HCT116 (cell line): ENCODE results near the gene HPS5.

Experiments
- EGR1 ChIP-seq: IDR thresholded peaks from 2 replicates; pipeline ENCODE4 v1.6.1; 2012; ENCODE audit warnings: low read depth
- EZH2phosphoT487 ChIP-seq: fragments of 200-600 bp; IDR thresholded peaks from 2 replicates; pipeline ENCODE4 v1.6.1; 2018; ENCODE audit warnings: antibody characterized with exemption, borderline replicate concordance
- JUND ChIP-seq: IDR thresholded peaks from 2 replicates; pipeline ENCODE4 v1.6.1; 2012
- POLR2A ChIP-seq: IDR thresholded peaks from 2 replicates; pipeline ENCODE4 v1.7.0; 2011; ENCODE audit warnings: borderline replicate concordance; ENCODE audit not compliant: insufficient read depth, insufficient read length; ENCODE audit errors: extremely low read depth
- POLR2AphosphoS5 ChIP-seq: IDR thresholded peaks from 2 replicates; pipeline ENCODE4 v1.6.1; 2011; ENCODE audit warnings: mild to moderate bottlenecking, low read depth, low read length, moderate library complexity
- SIN3A ChIP-seq: IDR thresholded peaks from 2 replicates; pipeline ENCODE4 v1.6.1; 2012; ENCODE audit warnings: low read depth
- SRF ChIP-seq: IDR thresholded peaks from 2 replicates; pipeline ENCODE4 v1.6.1; 2012; ENCODE audit warnings: low read depth
- TCF7L2 ChIP-seq: IDR thresholded peaks from 2 replicates; pipeline ENCODE4 v1.7.0; 2011; ENCODE audit warnings: borderline replicate concordance, inconsistent platforms; ENCODE audit not compliant: insufficient read depth, insufficient read length; ENCODE audit errors: extremely low read depth
- TF ChIP-seq, protein P1 (sequence below), 3 experiments: fragments of 200-600 bp in 1 of 3; sonication (generic) in 1 of 3; IDR thresholded peaks in 2 of 3; conservative IDR thresholded peaks in 1 of 3; 2 replicates each; pipeline ENCODE4 v1.5.1; 2012 to 2017; ENCODE audit warnings: low read depth in 2 of 3, low read length in 2 of 3, antibody characterized with exemption in 1 of 3, borderline replicate concordance in 1 of 3, control low read depth in 1 of 3, mild to moderate bottlenecking in 1 of 3, mixed read lengths in 1 of 3, mixed run types in 1 of 3, moderate library complexity in 1 of 3; ENCODE audit not compliant: insufficient read depth in 1 of 3

DNA sequence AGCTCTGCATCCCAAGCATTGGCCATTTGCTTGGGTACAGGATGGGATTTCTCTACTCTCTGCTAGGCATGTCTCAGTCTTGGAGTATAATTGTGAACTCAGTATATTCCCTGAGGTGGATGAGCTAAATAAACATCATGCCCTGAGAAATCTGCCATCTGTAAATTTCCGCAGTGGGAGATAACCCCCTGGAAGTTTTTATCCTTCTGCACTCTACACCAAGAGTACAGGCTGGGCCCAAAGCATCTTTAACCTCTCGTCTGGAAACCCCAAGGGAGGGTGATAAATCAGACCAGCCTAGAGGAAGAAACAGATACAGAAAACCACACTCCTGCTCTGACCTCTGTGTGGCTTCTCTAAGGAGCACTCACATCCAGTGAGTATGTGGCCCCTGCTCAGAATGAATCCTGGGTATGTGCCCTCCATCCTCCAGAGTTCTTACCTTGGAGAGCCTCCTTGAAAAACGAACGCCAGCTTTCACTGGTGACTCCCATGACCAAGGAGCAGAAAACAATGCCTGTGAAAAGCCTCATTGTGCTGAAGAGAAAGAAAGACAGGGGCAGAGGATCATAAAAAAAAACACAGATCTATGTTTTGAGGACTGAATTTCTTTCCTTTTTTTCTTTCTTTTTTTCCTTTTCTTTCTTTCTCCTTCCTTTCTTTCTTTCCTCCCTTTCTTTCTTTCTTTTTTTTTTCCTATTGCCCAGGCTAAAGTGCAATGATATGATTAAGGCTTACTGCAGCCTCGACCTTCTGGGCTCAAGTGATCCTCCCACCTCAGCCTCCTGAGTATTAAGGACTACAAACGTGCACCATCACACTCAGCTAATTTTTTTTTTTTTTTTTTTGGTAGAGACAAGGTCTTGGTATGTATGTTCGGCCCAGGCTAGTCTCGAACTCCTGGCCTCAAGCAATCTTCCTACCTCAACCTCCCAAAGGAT is 86.3 kb downstream of the HPS5 start:
- TF ChIP-seq TCF7L2 (no peak), POLR2A (no peak), SIN3A (no peak), POLR2AphosphoS5 (no peak), SRF (no peak), JUND (no peak), EZH2phosphoT487 (no peak), EGR1 (no peak)
- TF ChIP-seq, protein P1, sequence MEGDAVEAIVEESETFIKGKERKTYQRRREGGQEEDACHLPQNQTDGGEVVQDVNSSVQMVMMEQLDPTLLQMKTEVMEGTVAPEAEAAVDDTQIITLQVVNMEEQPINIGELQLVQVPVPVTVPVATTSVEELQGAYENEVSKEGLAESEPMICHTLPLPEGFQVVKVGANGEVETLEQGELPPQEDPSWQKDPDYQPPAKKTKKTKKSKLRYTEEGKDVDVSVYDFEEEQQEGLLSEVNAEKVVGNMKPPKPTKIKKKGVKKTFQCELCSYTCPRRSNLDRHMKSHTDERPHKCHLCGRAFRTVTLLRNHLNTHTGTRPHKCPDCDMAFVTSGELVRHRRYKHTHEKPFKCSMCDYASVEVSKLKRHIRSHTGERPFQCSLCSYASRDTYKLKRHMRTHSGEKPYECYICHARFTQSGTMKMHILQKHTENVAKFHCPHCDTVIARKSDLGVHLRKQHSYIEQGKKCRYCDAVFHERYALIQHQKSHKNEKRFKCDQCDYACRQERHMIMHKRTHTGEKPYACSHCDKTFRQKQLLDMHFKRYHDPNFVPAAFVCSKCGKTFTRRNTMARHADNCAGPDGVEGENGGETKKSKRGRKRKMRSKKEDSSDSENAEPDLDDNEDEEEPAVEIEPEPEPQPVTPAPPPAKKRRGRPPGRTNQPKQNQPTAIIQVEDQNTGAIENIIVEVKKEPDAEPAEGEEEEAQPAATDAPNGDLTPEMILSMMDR (IDR thresholded peaks at IDR 0.05 in 2 of 3, conservative IDR thresholded peaks at IDR 0.05 in 1 of 3; ENCODE audit: borderline replicate concordance in 1 of 3, insufficient read depth in 1 of 3, low read depth in 2 of 3, low read length in 2 of 3) = no peak
